RCC 7860 (cell line): ENCODE measurements around the gene MRPL20.
"Not testable (repeated sequence)": the region's sequence is repeated elsewhere in the genome, so short reads cannot be mapped to it uniquely, and the experiment has no call there.

Source experiments
- DNase-seq: peaks from one replicate; pipeline ENCODE4 v3.0.0-alpha.2; 2015; ENCODE audit warnings: low spot score
- FAIRE-seq: peaks from 2 replicates; lab custom pipeline; 2012; peaks lifted over from hg19 to GRCh38; lab: Jason Lieb, UNC

MRPL20 gene

DNA sequence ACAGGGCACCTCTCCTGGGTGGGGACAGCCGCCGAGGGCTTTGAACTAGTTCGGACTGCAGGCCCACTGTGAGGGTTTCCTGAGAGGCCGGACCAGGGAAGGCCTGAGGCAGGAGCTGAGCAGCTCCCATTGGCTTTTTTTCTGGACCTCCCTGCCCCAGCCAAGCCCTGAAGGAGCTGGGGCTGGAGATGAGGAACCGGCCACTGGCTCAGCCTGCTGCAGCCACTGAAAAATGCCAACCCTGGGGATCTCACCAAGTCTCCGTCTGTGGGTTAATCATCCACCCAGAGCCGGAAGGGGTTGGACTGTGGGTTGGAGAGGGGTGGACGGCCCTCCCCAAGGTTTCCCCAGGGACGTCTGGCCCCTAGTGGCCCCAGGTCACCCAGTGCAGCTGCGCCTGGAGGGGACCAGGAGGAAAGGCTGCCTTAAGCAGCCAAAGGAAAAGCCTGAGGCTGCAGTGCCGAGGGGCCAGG is 30.8 kb upstream of the MRPL20 start:
- DNase-seq (peak; percentile 76), FAIRE-seq (peak; percentile 83)

DNA sequence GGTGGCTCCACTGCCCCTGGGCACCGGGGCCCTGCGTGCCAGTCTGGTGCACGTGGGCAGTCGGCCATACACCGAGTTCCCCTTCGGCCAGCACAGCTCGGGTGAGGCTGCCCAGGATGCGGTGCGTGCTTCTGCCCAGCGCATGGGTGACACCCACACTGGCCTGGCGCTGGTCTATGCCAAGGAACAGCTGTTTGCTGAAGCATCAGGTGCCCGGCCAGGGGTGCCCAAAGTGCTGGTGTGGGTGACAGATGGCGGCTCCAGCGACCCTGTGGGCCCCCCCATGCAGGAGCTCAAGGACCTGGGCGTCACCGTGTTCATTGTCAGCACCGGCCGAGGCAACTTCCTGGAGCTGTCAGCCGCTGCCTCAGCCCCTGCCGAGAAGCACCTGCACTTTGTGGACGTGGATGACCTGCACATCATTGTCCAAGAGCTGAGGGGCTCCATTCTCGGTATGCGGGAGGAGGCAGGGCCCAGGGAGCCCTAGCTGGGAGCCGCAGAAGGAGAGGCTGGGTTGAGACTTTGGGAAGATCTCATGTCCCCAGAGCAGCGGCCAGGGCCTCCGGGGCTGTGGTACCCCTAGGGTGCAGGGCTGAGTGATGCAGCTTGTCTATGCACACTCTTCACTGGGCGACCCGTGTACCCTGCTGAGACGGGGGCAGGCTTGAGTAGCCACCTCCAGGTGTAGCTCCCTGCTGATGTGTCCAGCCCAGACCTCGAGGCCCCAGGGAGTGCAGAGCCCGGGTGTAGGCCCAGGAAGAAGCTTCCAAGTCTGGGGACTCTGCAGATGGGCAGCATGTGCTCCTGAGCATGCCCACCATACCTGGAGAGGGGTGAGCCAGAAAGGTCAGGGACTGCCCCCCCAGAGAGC is 30.2 kb upstream of the MRPL20 start:
- DNase-seq = no peak
- FAIRE-seq = no peak

DNA sequence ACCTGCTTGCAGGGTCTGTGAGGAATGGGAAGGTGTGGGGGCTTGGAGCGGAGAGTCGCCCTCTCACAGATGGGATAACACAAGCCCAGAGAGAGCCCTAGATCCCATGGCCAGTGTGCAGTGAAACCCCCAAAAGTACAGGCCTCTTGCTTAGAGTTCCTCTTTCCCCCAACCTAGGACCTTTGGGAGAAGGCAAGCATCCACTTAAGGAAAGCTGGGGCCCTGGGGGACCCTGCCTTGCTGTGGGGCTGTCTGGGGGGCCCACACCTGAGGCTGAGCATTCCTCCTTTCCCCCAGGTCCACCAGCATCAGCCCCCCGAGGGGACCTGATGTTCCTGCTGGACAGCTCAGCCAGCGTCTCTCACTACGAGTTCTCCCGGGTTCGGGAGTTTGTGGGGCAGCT is 29.5 kb upstream of the MRPL20 start:
- FAIRE-seq = no peak

DNA sequence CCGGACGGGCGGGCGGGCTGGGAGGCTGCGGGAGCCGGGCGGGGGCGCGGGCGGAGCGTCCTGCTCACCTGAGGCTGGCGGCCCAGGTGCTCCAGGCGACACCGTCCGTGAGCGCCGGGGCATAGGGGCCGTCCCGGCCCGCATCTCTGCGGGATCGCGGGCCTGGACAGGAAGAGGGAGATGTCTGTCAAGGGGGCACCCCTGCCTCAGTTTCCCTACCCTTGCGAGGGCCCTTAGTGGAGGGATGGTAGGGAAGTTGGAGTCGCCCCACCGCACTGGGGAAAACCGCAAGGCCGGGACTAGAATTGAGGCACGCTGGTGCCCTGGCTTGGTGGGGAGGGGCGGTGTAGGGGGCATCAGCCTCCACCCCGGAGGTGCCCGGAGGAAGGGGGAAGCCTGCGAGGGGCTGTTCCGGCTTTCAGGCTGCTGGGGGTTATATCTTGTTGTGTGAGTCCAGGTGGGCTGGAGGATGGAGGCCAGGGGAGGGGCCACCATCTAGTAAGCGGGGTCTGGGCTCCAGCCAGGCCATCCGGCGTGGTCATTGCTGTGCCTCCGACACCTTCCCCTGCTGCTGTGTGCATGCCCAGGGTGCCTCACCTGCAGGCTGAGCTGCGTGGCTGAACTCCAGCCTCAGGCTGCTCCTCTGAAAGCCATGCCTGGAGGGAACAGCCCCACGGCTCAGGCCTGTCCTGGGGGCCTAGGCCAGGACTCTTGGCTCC is 29.0 kb upstream of the MRPL20 start:
- FAIRE-seq = no peak
- DNase-seq = no peak

More for the DNA sequence above, 29.5 kb upstream of the MRPL20 start:
- no peak for DNase-seq

DNA sequence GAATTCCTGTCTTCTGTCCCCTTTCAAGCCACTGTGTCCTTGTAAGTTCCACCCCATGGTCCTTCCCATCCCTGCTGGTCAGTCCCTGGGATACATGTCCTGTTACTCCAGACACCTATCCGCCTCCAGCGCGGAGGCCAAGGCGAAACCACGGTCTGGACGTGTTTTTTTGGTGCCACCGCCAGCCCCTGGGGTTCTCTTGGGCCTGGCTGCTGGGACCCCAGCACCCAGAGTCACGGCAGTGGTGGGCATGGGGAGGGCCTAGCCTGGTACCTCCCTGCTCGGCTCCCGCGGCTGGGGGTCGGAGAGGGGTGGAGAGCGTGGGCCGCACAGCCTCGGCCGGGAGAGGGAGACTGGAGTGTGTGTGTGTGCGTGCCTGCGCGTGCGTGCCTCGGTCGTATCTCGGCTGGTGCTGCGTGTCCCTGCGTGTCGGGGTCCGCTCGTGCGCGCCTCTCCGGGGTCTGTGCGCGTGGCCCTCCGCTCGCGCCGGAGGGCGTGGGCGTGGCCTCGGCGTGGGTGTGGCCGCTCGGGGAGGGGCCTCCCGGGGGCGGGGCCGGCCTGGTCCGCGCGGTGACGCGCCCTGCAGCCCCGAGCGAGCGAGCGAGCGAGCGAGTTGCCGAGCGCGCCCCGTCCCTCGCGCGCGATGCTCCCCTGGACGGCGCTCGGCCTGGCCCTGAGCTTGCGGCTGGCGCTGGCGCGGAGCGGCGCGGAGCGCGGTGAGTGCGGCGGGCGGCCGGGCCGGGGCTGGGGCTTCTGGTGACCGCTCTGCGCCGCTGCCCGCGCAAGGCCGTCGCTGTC is 28.2 kb upstream of the MRPL20 start, which contains the start of gene VWA1:
Gene VWA1 (plus strand): TSS at position 585 of the 798 bp plus-strand sequence. CDS start 59 bp downstream, at position 644.
- DNase-seq = no peak
- no peak for FAIRE-seq

DNA sequence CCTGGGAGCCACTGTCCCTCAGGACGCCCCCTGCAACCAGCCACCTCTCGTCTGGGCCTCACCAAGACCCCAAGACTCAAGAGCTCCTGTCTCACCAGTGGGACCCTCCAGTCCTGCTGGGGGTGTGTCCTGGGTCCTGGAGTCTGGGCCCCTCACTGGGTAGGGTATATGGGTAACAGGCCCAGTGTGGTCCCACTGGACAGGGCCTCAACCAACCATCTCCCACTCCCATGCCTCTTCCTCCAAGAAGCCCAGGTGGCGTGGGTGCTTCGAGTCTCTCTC is 27.7 kb upstream of the MRPL20 start:
- FAIRE-seq (no peak), DNase-seq (no peak)

DNA sequence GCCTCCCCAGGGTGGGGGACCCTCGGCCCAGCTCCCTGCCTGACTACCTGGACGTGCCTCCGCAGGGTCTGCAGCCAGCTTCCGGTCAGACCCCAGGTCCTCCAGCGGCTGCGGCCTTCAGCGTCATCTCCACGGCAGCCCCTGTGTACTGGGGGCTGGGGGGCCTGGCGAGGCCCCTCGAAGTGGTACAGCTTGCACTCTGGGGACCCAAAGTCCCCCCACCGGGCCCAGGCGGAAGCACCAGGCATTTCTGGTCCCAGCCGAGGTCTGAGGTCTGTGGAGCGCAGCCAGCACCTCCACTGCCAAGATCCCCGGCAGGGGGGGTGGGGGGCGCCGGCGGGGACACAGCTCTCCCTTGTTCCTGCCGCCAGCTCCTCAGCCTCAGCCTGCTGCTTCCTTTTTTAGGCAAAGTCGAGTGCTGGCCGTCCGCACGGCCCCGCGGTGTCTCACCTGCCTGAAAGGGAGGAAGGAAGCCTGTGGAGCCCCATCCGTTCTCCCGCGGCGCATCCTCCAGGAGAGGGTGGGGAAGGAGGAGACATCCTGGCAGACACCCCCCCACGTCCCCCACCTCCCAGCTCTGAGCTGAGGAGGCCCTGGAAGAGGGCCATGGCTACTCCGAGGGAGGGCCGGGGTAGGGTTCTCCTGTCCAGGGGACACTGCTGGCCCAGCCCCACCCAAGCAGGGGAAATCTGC is 27.2 kb upstream of the MRPL20 start:
- FAIRE-seq = no peak
- DNase-seq = no peak

DNA sequence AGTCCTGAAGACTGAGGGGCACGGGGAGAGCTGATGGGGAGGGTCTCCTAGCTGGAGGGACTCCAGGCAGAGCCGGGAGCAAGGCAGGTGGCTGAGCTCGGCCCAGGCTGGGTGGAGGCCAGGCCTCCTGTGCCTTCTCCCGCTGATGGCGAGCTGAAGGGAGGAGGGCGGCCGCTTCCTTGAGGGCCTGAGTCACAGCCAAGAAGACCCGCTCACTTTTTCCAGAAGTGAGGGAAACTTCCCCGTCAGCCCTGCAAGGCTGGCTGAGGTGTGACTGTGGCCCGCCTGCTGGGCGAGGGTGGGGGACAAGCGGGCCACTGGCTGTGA is 26.7 kb upstream of the MRPL20 start:
- DNase-seq = no peak
- no peak for FAIRE-seq

DNA sequence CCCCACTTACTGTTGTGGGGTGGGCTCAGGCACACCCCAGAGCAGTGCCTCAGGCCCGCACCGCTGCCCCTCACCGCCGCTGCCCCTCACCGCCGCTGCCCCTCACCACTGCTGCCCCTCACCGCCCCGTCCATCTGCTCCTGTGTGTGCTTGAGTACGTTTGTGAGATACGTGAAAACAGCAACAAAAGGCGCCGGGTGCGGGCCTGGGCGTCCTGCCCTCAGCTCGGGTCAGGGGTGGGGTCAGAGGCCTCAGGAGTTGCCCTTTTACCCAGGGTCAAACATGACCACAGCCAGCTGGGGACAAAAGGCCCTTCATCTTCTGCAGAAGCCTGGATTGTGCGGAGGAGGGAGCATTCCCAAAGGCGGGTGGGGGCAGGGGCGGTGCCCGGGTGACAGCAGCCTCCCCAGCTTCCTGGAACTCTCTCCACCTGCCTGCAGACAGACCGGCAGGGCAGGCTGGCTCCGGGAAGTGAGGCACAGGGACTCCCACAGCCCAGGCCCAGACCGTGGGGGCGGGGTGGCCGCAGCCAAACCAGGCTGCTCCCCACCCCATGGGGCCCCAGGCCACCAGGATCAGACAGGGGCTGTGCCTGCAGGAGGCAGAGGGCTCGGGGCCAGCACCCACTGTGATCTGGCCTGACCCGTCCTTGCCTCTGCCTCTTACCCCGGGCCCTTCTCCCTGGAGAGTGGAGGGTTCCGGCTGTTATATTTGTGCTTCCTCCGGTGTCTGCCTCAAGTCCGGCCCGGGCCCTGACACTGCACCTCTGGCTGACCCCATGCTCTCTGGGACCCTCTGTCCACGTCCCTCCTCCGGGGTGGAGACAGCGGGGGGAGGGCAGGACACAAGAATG is 26.1 kb upstream of the MRPL20 start:
- no peak for DNase-seq
- no peak for FAIRE-seq

DNA sequence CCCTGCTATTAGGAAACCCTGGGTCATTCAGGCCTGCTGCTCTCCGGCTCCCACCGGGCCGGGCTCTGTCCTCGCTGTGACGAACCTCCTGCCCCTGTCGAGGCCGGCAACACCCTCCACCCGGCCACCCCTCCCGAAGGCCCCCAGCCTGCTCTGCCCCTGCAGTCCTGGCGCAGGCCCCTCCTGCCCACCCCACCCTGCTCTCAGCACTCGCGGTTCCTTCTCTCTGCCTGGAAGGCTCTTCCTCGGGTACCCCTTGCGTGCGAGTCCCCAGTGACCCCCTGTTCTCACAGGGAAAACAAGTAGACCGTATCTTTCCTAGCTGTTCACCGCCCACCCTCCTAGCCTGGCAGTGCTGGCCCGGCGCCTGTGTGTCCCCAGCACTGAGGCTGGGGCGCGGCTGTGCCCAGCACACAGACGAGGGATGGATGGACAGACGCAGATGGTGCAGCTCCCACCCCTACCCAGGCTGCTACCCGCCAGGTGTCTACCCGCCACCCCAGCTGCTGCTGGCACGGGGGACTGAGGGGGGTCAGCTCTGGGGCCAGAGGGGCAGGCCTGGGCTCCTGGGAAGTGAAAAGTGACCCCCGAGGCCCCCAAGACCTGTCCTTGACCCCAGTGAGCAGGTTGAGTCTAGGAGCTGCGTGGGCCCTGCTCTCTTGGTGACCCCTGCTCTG is 25.3 kb upstream of the MRPL20 start:
- no peak for FAIRE-seq
- no peak for DNase-seq

DNA sequence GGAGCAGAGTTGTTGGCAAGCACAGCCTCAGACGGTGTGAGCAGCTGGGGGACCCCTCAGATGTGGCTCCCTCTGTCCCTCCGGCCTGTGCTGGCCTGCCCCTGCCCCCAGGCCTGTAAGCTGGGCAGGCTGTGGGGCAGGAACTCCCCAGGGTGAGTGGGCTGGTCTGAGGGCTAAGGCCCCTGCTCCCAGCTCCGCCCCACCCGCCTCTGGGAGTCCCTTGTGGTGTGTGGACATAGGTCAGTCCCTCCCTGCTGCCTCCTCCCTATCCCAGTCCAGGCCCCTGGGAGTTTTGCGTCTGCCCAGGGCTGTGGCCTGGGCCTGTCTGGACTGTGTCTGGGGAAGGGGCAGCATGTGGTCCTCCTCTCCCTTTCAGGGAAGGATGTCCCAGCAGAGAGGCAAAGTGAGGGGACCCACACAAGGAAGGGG is 24.8 kb upstream of the MRPL20 start:
- no peak for FAIRE-seq
- DNase-seq = no peak

DNA sequence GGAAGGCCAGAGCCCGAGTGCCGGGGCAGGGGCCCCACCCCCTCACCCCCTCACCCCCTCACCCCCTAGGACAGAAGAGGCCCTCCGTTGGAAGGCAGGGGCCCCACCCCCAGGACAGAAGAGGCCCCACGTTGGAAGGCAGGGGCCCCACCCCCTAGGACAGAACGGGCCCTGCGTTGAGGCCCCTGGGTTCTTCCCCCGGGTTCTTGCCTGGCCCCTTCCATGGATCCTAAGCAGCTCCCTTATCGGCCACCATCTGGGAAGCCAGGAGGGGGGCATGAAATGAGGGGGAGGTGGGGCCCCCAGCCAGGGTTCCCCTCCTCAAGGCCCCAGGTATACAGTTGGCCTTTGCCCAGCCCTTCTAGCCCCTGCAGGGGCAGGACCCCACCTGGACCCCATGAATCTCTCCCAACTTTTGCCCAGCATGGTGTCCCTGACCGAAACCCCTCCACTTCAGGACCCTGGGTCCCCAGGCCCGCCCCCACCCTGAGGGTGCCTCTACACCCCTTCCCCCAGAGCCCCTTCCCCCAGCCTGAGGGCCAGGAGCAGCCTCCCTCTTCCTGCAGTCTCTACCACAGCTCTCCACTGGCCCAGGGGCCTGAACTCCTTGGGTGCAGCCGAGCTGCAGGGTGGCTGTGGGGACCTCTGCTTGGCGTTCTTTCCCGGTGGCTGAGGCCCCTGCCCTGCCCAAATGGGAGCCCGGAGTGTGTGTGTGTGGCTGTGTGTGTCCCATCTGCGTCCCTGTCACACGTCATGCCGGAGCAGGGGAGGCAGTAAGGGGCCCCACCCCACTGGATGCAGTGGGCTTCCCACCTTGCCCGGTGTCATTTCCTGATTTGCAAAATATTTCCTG is 24.1 kb upstream of the MRPL20 start:
- FAIRE-seq = no peak

DNA sequence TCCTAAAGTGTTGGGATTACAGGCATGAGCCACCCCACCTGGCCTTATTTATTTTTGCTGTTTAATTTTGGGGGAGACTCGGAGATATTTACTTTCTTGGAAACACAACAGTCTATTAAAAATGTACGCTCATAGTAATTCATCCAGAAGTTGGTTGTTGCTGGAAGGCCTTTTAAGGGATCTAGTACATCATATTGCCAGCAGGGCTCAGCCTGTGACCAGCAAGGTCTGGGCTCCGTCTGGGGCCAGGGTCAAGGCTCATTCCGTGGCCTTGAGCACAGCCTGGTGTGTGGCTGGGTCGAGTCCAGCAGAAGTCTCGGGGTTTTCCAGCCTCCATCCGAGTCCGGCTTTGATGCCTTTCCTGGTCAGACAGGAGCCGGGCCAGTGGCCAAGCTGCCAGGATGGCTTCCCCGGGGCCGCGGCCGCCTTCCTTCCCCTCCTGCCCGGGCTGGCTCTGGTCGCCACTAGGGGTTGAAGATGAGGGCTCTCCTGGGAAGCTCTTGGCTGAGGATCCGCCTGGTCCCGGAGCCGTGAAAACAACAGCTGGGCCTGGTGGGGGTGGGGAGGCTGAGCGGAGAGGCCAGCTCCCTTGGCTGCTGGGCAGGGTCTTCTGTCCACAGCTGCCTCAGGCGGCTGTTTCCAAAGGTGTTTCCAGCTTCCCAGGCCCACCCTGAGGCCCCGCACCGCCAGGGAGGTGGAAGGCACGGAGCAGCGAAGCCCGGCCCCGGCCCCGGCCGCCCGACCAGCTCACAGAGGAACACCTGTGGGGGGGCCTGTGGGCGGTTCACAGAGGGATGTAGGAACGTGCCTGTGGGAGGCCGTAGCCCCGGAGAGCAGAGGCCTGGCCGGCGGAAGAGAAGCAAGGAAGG is 23.3 kb upstream of the MRPL20 start:
- FAIRE-seq (no peak), DNase-seq (no peak)

More for the DNA sequence above, 24.1 kb upstream of the MRPL20 start:
- DNase-seq = no peak

DNA sequence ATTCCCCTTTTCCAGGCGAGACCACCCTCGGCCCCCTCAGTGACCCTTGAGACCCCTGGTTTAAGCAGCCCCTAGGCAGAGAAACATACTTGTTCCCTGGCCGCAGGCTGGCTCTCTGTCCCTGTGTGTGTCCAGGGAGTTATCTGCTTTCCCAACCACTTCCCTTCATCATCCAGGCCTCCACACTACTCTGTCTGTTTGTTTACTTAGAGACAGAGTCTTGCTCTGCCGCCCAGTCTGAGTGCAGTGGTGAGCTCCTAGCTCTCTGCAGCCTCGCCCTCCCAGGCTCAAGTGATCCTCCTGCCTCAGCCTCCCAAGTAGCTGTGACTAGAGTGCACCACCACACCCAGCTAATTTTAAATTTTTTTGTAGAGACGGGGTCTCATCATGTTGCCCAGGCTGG is 22.6 kb upstream of the MRPL20 start:
- no peak for FAIRE-seq
- no peak for DNase-seq

DNA sequence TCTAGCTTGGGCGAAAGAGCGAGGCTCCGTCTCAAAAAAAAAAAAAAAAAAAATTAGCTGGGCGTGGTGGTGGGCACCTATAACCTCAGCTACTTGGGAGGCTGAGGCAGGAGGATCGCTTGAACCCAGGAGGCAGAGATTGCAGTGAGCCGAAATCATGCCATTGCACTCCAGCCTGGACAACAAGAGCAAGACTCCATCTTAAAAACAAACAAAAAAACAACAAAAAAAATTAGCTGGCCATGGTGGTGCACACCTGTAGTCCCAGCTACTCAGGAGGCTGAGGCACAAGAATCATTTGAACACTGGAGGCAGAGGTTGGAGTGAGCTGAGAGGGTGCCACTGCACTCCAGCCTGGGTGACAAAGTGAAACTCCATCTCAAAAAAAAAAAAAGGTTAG is 21.9 kb upstream of the MRPL20 start:
- not testable (repeated sequence) for DNase-seq, FAIRE-seq

DNA sequence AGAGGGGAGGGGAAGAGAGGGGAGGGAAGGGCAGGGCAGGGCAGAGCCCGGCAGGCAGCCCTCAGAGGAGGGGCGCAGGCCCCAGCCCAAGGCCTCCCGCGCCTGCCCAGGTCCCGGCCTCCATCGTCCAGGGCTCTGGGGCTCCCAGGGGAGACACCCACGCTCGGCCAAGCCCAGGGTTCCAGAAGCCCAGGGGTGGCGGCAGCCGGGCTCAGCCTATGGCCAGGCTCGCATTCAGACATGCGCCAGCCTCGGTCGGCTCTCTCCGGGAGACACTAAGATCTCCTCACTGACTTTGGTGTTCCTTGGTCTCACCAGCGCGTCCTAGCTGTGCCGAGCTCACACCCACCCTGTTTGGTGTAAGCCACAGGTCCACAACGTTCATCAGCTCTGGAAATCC is 21.1 kb upstream of the MRPL20 start:
- no peak for DNase-seq
- no peak for FAIRE-seq

DNA sequence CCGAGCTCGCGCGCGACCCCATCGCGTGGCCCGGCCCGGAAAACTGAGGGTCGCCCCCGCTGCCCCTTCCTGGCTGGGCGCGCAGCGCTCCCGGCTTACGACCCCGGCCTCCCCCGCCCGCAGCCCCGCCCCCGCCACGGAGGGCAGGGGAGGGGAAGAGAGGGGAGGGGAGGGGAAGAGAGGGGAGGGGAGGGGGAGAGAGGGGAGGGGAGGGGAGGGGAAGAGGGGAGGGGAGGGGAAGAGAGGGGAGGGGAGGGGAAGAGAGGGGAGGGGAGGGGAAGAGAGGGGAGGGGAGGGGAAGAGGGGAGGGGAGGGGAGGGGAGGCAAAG is 20.7 kb upstream of the MRPL20 start:
- FAIRE-seq (no peak), DNase-seq (no peak)
